A549 (cell line): ENCODE results near the gene UBE2G2. TPM values are rescaled to one million over a fixed set of nuclear protein-coding genes. Genes with fewer than 3 reads are reported as not detected.

Experiments used
- ATAC-seq, 2 experiments: fragments of 200-7000 bp in 1 of 2; fragments of >200 bp in 1 of 2; cut with Nextera tagmentation in 1 of 2; cut with Tn5 transposase in 1 of 2; 3 replicates each; pipeline versions ENCODE4 v1.8.0 to v1.9.1; 2018 to 2020; ENCODE audit warnings: mild to moderate bottlenecking in 1 of 2, moderate library complexity in 1 of 2
- CTCF ChIA-PET: fragments of 300-600 bp; sonication (Branson Sonifier 250); formaldehyde crosslinking; extraction: SDS; loops from one replicate; lab custom pipeline; 2021; ENCODE audit warnings: antibody characterized with exemption, inconsistent platforms; lab: Yijun Ruan, JAX
- POLR2A ChIA-PET: fragments of 350-600 bp; formaldehyde crosslinking; extraction: SDS; loops from one replicate; lab custom pipeline; 2021; ENCODE audit warnings: antibody characterized with exemption, inconsistent platforms; lab: Yijun Ruan, JAX
- DNase-seq, 2 experiments: peaks; one replicate each; pipeline versions ENCODE4 v3.0.0 to v3.0.0-alpha.2; 2011 to 2016; ENCODE audit warnings: low read depth in 1 of 2, low spot score in 1 of 2
- FAIRE-seq: peaks from 2 replicates; lab custom pipeline; 2011; peaks lifted over from hg19 to GRCh38; lab: Jason Lieb, UNC
- H3K27ac ChIP-seq, 2 experiments: fragments of >200 bp; sonication (Bioruptor Twin); formaldehyde crosslinking; 3 replicates each; pipeline ENCODE4 v1.5.1; 2016 to 2017
- H3K4me1 ChIP-seq: fragments of >200 bp; sonication (Bioruptor Twin); formaldehyde crosslinking; 3 replicates; pipeline ENCODE4 v1.6.1; 2016
- H3K4me2 ChIP-seq: fragments of >200 bp; sonication (Bioruptor Twin); formaldehyde crosslinking; 3 replicates; pipeline ENCODE4 v1.6.1; 2016
- H3K4me3 ChIP-seq: fragments of >200 bp; sonication (Bioruptor Twin); formaldehyde crosslinking; 3 replicates; pipeline ENCODE4 v1.5.1; 2016
- H3K9me3 ChIP-seq: fragments of >200 bp; sonication (Bioruptor Twin); formaldehyde crosslinking; 3 replicates; pipeline ENCODE4 v1.6.1; 2016
- BCL3 ChIP-seq: fragments of >200 bp; sonication (Bioruptor Twin); formaldehyde crosslinking; IDR thresholded peaks from 3 replicates; pipeline ENCODE4 v1.6.1; 2016
- BHLHE40 ChIP-seq: IDR thresholded peaks from 2 replicates; pipeline ENCODE4 v1.6.1; 2012; ENCODE audit warnings: low read depth, low read length, inconsistent platforms
- CEBPB ChIP-seq, 2 experiments: fragments of >200 bp in 1 of 2; sonication (Bioruptor Twin) in 1 of 2; formaldehyde crosslinking in 1 of 2; IDR thresholded peaks; 2 replicates each; pipeline ENCODE4 v1.6.1; 2012 to 2016
- CTCF ChIP-seq: fragments of >200 bp; sonication (Bioruptor Twin); formaldehyde crosslinking; IDR thresholded peaks from 3 replicates; pipeline ENCODE4 v1.5.1; 2016
- EHF ChIP-seq: fragments of 250-450 bp; sonication (Bioruptor Pico); IDR thresholded peaks from 2 replicates; pipeline ENCODE4 v1.5.0; 2020; ENCODE audit warnings: mild to moderate bottlenecking
- FOSB ChIP-seq: fragments of 250-450 bp; sonication (Bioruptor Pico); IDR thresholded peaks from 2 replicates; pipeline ENCODE4 v1.5.0; 2020; ENCODE audit warnings: mild to moderate bottlenecking, moderate library complexity
- FOXS1 ChIP-seq: fragments of 250-450 bp; sonication (Bioruptor Pico); IDR thresholded peaks from 2 replicates; pipeline ENCODE4 v1.5.0; 2020; ENCODE audit warnings: mild to moderate bottlenecking, moderate library complexity
- GATA3 ChIP-seq: IDR thresholded peaks from 2 replicates; pipeline ENCODE4 v1.6.1; 2012; ENCODE audit warnings: borderline replicate concordance
- HOXB13 ChIP-seq: fragments of 250-450 bp; sonication (Bioruptor Pico); IDR thresholded peaks from 2 replicates; pipeline ENCODE4 v1.5.0; 2020; ENCODE audit warnings: low read depth, mild to moderate bottlenecking, moderate library complexity
- JUN ChIP-seq, 2 experiments: fragments of >200 bp; sonication (Bioruptor Twin); formaldehyde crosslinking; IDR thresholded peaks; 2 replicates in 1 of 2; 3 replicates in 1 of 2; pipeline ENCODE4 v1.6.1; 2016 to 2017
- KDM1A ChIP-seq: fragments of 200-600 bp; sonication (generic); IDR thresholded peaks from 2 replicates; pipeline ENCODE4 v1.6.1; 2016; ENCODE audit warnings: low read depth, mild to moderate bottlenecking
- MAFK ChIP-seq: fragments of 450-650 bp; IDR thresholded peaks from 2 replicates; pipeline ENCODE4 v1.6.1; 2014; ENCODE audit not compliant: partially characterized antibody
- MAX ChIP-seq: IDR thresholded peaks from 2 replicates; pipeline ENCODE4 v1.6.1; 2012
- MAZ ChIP-seq: fragments of 150-350 bp; IDR thresholded peaks from 2 replicates; pipeline ENCODE4 v1.6.1; 2014; ENCODE audit warnings: antibody characterized with exemption, low read depth, low read length, borderline replicate concordance
- MYC ChIP-seq: IDR thresholded peaks from 2 replicates; pipeline ENCODE4 v1.6.1; 2012; ENCODE audit warnings: mild to moderate bottlenecking, inconsistent platforms, low read length, improper control_type of control experiment, borderline replicate concordance
- NFE2L2 ChIP-seq: fragments of 150-350 bp; conservative IDR thresholded peaks from 2 replicates; pipeline ENCODE4 v1.6.1; 2014; ENCODE audit warnings: low read length
- NPAS2 ChIP-seq: fragments of 250-450 bp; sonication (Bioruptor Pico); IDR thresholded peaks from 2 replicates; pipeline ENCODE4 v1.8.0; 2022; ENCODE audit warnings: mild to moderate bottlenecking, moderate library complexity, borderline replicate concordance
- PHF8 ChIP-seq: fragments of 200-600 bp; sonication (generic); IDR thresholded peaks from 2 replicates; pipeline ENCODE4 v1.6.1; 2016; ENCODE audit warnings: low read depth, mild to moderate bottlenecking, antibody characterized with exemption, moderate library complexity, borderline replicate concordance
- POLR2A ChIP-seq: IDR thresholded peaks from 2 replicates; pipeline ENCODE4 v1.6.1; 2012; ENCODE audit warnings: mild to moderate bottlenecking, low read length
- POLR2AphosphoS2 ChIP-seq: conservative IDR thresholded peaks from 2 replicates; pipeline ENCODE4 v1.6.1; 2012; ENCODE audit warnings: low read length, improper control_type of control experiment, inconsistent platforms
- RAD21 ChIP-seq, 2 experiments: fragments of >200 bp in 1 of 2; sonication (Bioruptor Twin) in 1 of 2; formaldehyde crosslinking in 1 of 2; IDR thresholded peaks in 1 of 2; conservative IDR thresholded peaks in 1 of 2; 2 replicates in 1 of 2; 3 replicates in 1 of 2; pipeline ENCODE4 v1.6.1; 2012 to 2018; ENCODE audit warnings: inconsistent platforms in 1 of 2
- RFX5 ChIP-seq: fragments of 450-650 bp; IDR thresholded peaks from 2 replicates; pipeline ENCODE4 v1.7.1; 2014; ENCODE audit warnings: antibody characterized with exemption, mild to moderate bottlenecking, moderate library complexity
- SMC3 ChIP-seq: fragments of >200 bp; sonication (Bioruptor Twin); formaldehyde crosslinking; IDR thresholded peaks from 3 replicates; pipeline ENCODE4 v1.6.1; 2018; ENCODE audit warnings: inconsistent platforms
- TFCP2L1 ChIP-seq: fragments of 250-450 bp; sonication (Bioruptor Pico); IDR thresholded peaks from 2 replicates; pipeline ENCODE4 v1.5.0; 2021; ENCODE audit warnings: mild to moderate bottlenecking
- USF2 ChIP-seq: fragments of 450-650 bp; IDR thresholded peaks from 2 replicates; pipeline ENCODE4 v1.6.1; 2014; ENCODE audit warnings: antibody characterized with exemption
- ZC3H11A ChIP-seq: fragments of 450-650 bp; IDR thresholded peaks from 2 replicates; pipeline ENCODE4 v1.6.1; 2014; ENCODE audit warnings: antibody characterized with exemption, mild to moderate bottlenecking
- WGBS: methylation state at CpG from one replicate; pipeline ENCODE4 v1.1.6; 2017; ENCODE audit errors: missing lambda C conversion rate; 5-methylcytosine and 5-hydroxymethylcytosine counted together
- polyA plus RNA-seq, 4 experiments: library from polyadenylated mRNA; depleted of rRNA in 3 of 4; stranded (reverse); fragments of >200 nt; fragmentation: RNase III in 1 of 4; extraction: RNeasy Plus Mini Kit Qiagen cat#74134 plus additional on column Dnase treatment in 1 of 4; gene quantifications; 2 replicates in 3 of 4; 3 replicates in 1 of 4; pipeline ENCODE4 v1.2.3, GENCODE V29; 2011 to 2017

Gene UBE2G2
- polyA plus RNA-seq, 2 of the 4 experiments (the other 2 are of a cell fraction): 56.9 to 68.2 TPM

GRCh38 chr21:44800103-44800502 is 1.5 kb downstream of the UBE2G2 start:
- no peak overlapping the region for H3K27ac ChIP-seq

GRCh38 chr21:44799646-44800045 is 2.0 kb downstream of the UBE2G2 start:
- Histone ChIP-seq H3K27ac (no peak overlapping the region), H3K9me3 (no peaks in the 10 kb centered on the region), H3K4me1 (peaks cover 17% of the 10 kb centered on the region; the same call in 2 of the 3 replicates), H3K4me2 (peak overlapping the region; percentile 84), H3K4me3 (no peak overlapping the region)
- no peak for DNase-seq
- CTCF ChIA-PET: interaction anchor here (0.6 to 3.0 kb wide), 15 partner anchors 9 to 328 kb away, joined by 3 to 23 read pairs (median 4); no protein-coding TSS in a partner anchor
- no peak for FAIRE-seq
- 67% methylated on average over 1 of the region's 1 CpG for WGBS
- ATAC-seq: no peak
- POLR2A ChIA-PET: no interaction called here
- TF ChIP-seq RFX5 (no peak), MYC (no peak), HOXB13 (no peak), RAD21 (conservative IDR thresholded peaks at IDR 0.05 in 1 of 2, IDR thresholded peaks at IDR 0.05 in 1 of 2) (no peak), MAFK (no peak), CEBPB (IDR thresholded peaks at IDR 0.05) (no peak), ZC3H11A (no peak), GATA3 (no peak), NFE2L2 (no peak)

More at GRCh38 chr21:44800103-44800502, 1.5 kb downstream of the UBE2G2 start:
- Histone ChIP-seq H3K9me3 (no peaks in the 10 kb centered on the region), H3K4me1 (peaks cover 17% of the 10 kb centered on the region; the same call in 2 of the 3 replicates)
- WGBS: 47% methylated on average over 12 of the region's 12 CpGs
- CTCF ChIA-PET: interaction anchor here (0.6 to 3.0 kb wide), 17 partner anchors 9 to 298 kb away, joined by 3 to 23 read pairs (median 4); no protein-coding TSS in a partner anchor
- ATAC-seq: no peak
- TF ChIP-seq RAD21 (conservative IDR thresholded peaks at IDR 0.05 in 1 of 2, IDR thresholded peaks at IDR 0.05 in 1 of 2): peak in 1 of 2 experiments; percentile 41; a peak in 3 of 5 replicates
- TF ChIP-seq SMC3: peak; percentile 16; the same call in 1 of the 3 replicates
- peak; percentile 21; the same call in 1 of the 3 replicates for TF ChIP-seq CTCF
- no peak for TF ChIP-seq JUN (IDR thresholded peaks at IDR 0.05)
- TF ChIP-seq RFX5: no peak
- TF ChIP-seq, all 56 proteins: peak for 3
- Histone ChIP-seq H3K4me3 (peak overlapping the region; percentile 91), H3K4me2 (peak overlapping the region; percentile 84)
- POLR2A ChIA-PET: no interaction called here
- DNase-seq: peak in 1 of 2 experiments; percentile 43
- FAIRE-seq: no peak

GRCh38 chr21:44797775-44798174 is 3.8 kb downstream of the UBE2G2 start:
- no peak overlapping the region for H3K4me3 ChIP-seq
- whole genome bisulfite sequencing: 91% methylated on average over 2 of the region's 2 CpGs
- no peaks in the 10 kb centered on the region for H3K9me3 ChIP-seq
- no peak for DNase-seq
- CTCF ChIA-PET: interaction anchor here (0.6 kb wide), 1 partner anchor 497 kb away, joined by 3 read pairs; no protein-coding TSS in a partner anchor
- H3K4me2 ChIP-seq: no peak overlapping the region
- POLR2A ChIA-PET: no interaction called here
- TF ChIP-seq KDM1A (no peak), NPAS2 (no peak), HOXB13 (no peak), JUN (IDR thresholded peaks at IDR 0.05) (no peak), RFX5 (no peak), POLR2A (no peak), MAZ (no peak), GATA3 (no peak), MAX (no peak), BCL3 (no peak), TFCP2L1 (CRISPR knock-in tag) (no peak), CTCF (no peak), MYC (no peak), FOSB (CRISPR knock-in tag) (no peak), USF2 (no peak), BHLHE40 (no peak), FOXS1 (CRISPR knock-in tag) (no peak), POLR2AphosphoS2 (no peak), PHF8 (no peak), EHF (CRISPR knock-in tag) (no peak)
- TF ChIP-seq, all 56 proteins: peak for 0
- ATAC-seq: no peak
- no peak overlapping the region for H3K27ac ChIP-seq
- no peak for FAIRE-seq
- H3K4me1 ChIP-seq: peaks cover 12% of the 10 kb centered on the region; the same call in 2 of the 3 replicates
